Measurements from ENCODE around the gene TOGARAM2.

The TOGARAM2 gene

DNA sequence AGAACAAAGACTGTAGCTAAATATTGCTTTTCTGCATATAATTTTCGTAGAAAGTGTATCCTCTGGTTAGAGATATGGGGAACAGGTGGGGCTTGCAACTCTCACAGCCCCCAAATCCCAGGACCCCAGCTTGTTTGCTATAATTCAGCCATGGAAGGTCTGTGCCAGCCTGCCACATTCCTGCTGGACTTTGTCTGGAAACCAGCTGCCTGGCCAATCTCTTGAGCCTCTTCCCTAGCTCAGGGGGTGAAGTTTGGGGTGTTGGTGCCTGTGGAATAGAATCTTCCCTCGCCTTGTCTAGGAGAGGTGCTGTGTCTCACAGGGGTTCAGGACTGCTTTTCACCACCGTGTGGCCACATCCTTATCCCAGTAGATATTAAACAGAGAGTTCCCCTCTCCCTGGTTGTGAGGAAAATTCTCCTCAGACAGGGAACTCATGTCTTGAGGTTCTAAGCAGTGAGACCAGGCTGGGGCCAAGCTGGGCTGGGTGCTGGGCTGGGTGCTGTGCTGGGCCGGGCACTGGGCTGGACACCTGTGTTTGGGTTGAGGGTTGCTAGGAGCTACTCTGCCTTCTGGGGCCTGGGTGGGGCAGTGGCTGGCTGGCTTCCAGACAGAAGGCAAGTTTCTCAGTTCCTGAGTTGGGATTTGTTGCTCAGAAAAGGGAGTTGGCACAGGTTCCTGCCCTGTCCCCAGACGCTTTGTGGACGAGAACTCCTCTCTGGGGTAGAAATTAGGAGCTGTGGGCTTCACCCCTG is 12.3 kb downstream of the TOGARAM2 start:
- H3K36me3 Mint-ChIP-seq (ENCODE audit: low read depth): no peaks in the 10 kb centered on the region
- DNase-seq: no peak
- H3K9me3 Mint-ChIP-seq: no peaks in the 10 kb centered on the region
- H3K4me3 Mint-ChIP-seq: no peak overlapping the region
- H3K27me3 Mint-ChIP-seq (ENCODE audit: low read depth, poor library complexity): peaks cover 22% of the 10 kb centered on the region
- H3K27ac Mint-ChIP-seq: no peak overlapping the region
- H3K4me1 Mint-ChIP-seq: peaks cover 15% of the 10 kb centered on the region
- TF ChIP-seq, protein P1, sequence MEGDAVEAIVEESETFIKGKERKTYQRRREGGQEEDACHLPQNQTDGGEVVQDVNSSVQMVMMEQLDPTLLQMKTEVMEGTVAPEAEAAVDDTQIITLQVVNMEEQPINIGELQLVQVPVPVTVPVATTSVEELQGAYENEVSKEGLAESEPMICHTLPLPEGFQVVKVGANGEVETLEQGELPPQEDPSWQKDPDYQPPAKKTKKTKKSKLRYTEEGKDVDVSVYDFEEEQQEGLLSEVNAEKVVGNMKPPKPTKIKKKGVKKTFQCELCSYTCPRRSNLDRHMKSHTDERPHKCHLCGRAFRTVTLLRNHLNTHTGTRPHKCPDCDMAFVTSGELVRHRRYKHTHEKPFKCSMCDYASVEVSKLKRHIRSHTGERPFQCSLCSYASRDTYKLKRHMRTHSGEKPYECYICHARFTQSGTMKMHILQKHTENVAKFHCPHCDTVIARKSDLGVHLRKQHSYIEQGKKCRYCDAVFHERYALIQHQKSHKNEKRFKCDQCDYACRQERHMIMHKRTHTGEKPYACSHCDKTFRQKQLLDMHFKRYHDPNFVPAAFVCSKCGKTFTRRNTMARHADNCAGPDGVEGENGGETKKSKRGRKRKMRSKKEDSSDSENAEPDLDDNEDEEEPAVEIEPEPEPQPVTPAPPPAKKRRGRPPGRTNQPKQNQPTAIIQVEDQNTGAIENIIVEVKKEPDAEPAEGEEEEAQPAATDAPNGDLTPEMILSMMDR (IDR thresholded peaks at IDR 0.05): no peak

DNA sequence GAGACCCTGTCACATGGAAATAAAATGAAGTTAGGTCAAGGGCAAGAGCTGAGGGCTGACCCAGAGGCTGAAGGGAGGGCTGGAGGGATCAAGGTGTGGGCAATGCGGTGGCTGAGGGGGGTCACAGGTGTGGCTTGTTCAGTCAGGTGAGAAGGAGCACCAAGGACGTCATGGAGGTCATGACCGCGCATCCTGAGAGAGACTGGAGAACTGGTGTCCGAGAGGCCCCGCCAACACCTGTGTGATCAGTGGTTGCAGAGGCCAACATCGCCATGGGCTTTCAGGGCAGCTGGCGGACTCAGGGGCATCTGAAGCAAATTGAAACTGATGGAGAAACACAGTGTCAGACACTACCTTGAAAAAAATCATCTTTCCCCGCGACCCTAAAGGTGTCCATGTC is 13.0 kb downstream of the TOGARAM2 start:
- Mint-ChIP-seq H3K27me3 (ENCODE audit: low read depth, poor library complexity) (peaks cover 22% of the 10 kb centered on the region), H3K4me1 (peaks cover 19% of the 10 kb centered on the region), H3K9me3 (no peaks in the 10 kb centered on the region), H3K36me3 (ENCODE audit: low read depth) (no peaks in the 10 kb centered on the region), H3K4me3 (no peak overlapping the region), H3K27ac (no peak overlapping the region)
- no peak for DNase-seq
- TF ChIP-seq, protein P1 (IDR thresholded peaks at IDR 0.05): no peak

DNA sequence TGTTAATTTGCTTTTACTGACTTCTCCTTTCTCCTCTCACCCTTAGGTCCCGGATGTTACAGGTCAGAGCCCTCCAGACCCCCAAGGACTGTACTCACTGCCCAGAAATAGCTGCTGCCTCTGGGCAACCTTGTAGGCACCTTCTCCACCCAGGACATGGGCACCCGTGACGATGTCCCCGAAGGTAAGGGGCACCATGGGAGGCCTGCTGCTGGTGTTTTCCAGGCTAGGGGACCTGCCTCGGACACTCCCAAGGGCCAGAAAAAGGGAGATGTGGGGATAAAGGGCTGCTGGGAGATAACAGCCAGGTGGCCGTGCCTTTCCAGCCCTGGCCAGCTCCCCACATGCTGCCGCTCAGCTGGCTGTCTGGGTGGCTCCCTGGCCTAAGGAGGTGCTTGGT is 13.6 kb downstream of the TOGARAM2 start:
- Mint-ChIP-seq H3K27me3 (ENCODE audit: low read depth, poor library complexity) (peaks cover 22% of the 10 kb centered on the region), H3K36me3 (ENCODE audit: low read depth) (no peaks in the 10 kb centered on the region), H3K4me1 (peaks cover 19% of the 10 kb centered on the region), H3K4me3 (no peak overlapping the region), H3K9me3 (no peaks in the 10 kb centered on the region), H3K27ac (no peak overlapping the region)
- no peak for DNase-seq
- TF ChIP-seq, protein P1 (IDR thresholded peaks at IDR 0.05): no peak

DNA sequence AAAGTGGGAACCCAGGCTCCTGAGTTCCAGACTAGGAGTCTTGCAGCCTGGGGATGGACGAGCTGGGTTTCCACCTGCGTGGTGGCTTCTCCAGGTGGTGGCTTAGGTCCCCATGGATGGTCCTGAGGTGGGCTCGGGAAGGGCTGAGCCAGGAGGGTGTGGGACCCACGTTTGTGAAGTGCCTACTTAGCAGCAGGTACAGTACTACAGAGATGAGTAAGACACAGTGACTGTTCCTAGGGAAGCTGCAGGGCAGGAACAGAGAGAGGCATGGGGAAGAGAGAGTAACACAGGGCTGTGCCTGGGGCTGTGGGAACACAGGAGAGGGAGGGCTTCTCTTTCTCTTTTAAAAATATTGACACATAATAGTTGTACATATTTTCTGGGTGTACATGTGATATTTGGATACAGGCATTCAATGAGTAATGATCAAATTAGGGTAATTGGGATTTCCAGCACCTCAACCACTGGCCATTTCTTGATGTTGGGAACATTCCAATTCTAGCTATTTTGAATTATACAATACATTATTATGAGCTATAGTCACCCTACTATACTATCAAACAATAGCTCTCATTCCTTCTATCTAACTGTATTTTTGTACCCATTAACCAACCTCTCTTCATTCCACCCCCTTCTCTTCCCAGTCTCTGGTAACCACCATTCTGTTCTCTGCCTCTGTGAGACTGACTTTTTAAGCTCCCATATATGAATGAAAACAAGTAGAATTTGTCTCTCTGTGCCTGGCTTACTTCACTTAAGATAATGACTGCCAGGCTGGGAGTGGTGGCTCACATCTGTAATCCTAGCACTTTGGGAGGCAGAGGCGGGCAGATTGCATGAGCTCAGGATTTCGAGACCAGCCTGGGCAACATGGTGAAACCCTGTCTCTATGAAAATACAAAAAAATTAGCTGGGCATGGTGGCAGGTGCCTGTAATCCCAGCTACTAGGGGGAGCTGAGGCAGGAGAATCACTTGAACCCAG is 15.0 kb downstream of the TOGARAM2 start:
- DNase-seq: no peak
- H3K4me3 Mint-ChIP-seq: no peak overlapping the region
- H3K27ac Mint-ChIP-seq: no peak overlapping the region
- H3K27me3 Mint-ChIP-seq (ENCODE audit: low read depth, poor library complexity): peaks cover 22% of the 10 kb centered on the region
- peaks cover 12% of the 10 kb centered on the region for H3K4me1 Mint-ChIP-seq
- TF ChIP-seq, protein P1 (IDR thresholded peaks at IDR 0.05): no peak
- no peaks in the 10 kb centered on the region for H3K9me3 Mint-ChIP-seq
- H3K36me3 Mint-ChIP-seq (ENCODE audit: low read depth): no peaks in the 10 kb centered on the region

DNA sequence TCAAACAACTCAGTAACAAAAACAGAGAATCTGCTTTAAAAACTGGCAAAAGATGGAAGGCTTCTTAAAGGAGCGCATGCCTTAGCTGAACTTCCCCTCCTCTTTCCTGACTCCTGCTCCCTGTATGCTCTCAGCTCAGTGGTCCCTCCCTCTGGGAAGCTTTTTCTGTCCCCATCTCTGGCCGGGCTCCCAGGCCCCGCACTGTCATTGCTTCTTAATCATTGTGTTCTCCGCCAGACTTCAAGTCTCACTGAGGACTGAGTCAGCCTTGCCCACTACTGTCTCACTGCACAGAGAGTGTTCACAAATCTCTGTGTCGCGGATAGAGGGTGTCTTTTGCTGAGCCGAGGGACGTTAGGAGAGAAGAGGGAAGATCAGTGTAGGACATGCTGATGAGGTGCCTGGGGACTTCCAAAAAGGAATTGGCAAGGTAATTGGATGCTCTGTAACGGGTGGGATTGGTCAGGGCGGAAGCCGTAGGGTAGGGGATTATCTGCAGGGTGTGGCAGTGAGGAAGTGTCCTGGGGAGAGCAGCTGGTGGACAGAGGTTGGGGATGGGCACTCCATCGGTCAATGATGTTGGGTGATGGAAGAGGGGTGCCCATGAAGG is 16.2 kb downstream of the TOGARAM2 start:
- peaks cover 12% of the 10 kb centered on the region for H3K4me1 Mint-ChIP-seq
- no peak overlapping the region for H3K4me3 Mint-ChIP-seq
- H3K27me3 Mint-ChIP-seq (ENCODE audit: low read depth, poor library complexity): peaks cover 18% of the 10 kb centered on the region
- DNase-seq: no peak
- H3K9me3 Mint-ChIP-seq: no peaks in the 10 kb centered on the region
- no peaks in the 10 kb centered on the region for H3K36me3 Mint-ChIP-seq (ENCODE audit: low read depth)
- H3K27ac Mint-ChIP-seq: no peak overlapping the region
- TF ChIP-seq, protein P1 (IDR thresholded peaks at IDR 0.05): no peak

Measured in nephron progenitor cell (in vitro differentiated cells).